Activated T-cell treated with anti-CD3 and anti-CD28 coated beads for 24 hours (primary cell): ENCODE measurements around the gene DOCK11.
"Not testable (repeated sequence)": the region's sequence is repeated elsewhere in the genome, so short reads cannot be mapped to it uniquely, and the experiment has no call there.

Experiments
- DNase-seq: peaks from one replicate; pipeline ENCODE4 v3.0.0-alpha.2; 2020; ENCODE audit warnings: low read depth

The DOCK11 gene

GRCh38 chrX:118495061-118495921 lies at the start of gene DOCK11:
DOCK11 (plus strand) TSS chrX:118495815; CDS start chrX:118495972, 157 bp downstream.
- peak; percentile 68 for DNase-seq

DNA sequence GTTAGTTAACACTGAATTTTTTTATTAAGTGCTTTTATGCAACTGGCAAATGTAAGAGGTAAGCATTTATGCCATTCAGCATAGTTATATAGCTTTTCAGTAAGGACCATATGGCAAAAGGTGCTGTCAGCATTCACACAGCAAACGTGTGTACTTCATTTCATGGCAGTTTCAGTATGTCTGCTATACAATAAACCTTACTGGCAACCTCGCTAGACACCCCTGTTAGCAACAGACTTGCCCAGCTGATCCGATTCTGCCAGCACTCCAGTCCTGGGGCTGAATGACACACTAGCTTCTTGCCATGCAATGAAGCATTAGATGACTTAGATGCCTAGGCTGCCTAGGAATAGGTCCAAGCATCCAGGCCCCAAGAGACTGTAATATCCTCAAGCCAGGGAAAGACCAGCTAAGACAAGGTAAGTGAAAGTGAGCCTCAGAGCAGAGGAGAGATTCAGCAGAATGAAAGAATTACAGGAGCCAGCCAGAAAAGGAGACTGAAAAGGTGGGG lies 47.3 kb upstream of the DOCK11 start:
- DNase-seq: no peak

DNA sequence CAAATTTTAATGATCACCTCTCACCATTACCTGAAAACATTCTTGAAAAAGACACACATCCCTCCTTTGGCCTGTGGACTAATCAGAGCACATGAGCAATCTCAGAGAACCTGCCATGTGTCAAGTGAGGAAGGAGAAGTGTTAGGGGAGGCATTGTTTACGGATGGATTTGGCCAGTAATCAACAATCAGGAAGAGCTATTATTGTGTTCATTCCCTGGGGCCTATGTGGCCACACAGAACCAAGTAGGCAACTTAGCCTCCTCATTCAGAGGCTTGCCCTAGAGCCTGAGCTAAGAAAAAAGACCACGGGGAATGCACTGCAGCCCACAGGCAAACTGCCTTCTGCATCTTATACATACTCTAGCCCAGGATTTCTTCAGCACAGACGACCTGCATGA lies 40.6 kb upstream of the DOCK11 start:
- no peak for DNase-seq

DNA sequence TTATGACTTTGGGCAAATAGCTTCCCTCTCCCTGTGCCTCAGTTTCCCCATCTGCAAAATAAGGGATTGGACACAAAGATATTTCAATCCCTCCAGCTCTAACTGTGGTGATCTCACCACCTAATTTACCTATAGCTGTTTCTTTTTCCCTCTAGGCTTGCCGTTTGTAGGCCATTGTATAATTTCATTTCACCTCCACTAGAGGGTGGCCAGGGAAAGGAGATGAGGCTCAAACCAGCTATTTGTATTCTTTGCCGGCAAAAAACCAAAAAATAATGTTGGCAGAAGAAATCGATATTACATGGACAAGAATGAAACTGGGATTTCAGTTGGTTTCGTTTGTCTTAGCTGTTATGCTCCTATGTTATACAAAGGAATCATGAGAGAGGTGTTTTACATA lies 36.1 kb upstream of the DOCK11 start:
- peak; percentile 0 for DNase-seq

DNA sequence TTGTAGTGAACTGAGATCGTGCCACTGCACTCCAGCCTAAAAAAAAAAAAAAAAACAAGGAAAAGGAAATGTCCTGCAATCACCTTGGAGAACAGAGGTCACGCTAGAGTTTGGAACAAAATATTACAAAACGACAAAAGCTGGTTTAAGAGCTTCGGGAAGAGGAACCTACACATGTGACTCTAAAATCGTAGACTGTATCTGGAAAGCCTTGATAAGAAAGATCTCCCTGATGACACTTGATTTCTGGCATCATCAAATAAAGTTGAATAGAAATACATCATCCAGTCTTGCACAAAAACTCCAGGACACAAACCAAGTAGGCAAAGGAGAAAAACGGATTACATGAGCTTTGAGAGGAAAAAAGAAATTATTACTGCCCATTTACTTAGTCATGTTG lies 31.1 kb upstream of the DOCK11 start:
- no peak for DNase-seq

GRCh38 chrX:118468122-118468521 lies 27.5 kb upstream of the DOCK11 start:
- DNase-seq: no peak

- DNase-seq: not testable (repeated sequence)
These were observed 24.8 kb upstream of the DOCK11 start for GRCh38 chrX:118470721-118471347.

GRCh38 chrX:118474586-118474985 lies 21.0 kb upstream of the DOCK11 start:
- DNase-seq: no peak

DNA sequence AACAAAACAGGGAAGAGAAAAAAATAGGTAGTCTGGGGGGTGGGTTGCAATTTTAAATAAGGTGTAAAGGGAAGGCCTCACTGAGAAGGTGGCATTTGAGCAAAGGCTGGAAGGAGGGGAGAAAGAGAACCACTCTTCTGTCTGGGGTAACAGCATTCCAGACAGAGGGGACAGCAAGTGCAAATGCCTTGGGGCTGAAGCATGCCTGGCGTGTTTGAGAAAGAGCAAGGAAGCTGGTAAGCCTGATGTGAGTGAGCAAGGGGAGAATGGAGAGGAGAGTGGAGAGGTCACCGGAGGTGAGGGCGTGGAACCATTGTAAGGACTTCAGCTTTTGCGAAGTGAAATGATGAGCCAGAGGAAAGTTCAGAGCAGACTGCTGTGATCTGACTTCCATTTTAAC lies 19.7 kb upstream of the DOCK11 start:
- no peak for DNase-seq

DNA sequence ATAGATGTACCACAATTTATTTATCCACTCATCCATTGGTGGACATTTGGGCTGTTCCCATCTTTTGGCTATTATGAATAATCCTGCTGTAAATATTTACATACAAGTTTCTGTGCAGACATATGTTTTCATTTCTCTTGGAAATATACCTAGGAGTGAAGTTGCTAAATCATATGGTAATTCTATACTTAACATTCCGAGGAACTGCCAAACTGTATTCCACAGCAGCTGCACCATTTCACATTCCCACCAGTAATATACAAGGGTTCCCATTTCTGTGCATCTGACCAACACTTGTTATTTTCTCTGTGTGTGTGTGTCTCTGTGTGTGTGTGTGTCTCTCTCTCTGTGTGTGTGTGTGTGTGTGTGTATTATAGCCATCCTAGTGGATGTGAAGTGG lies 15.4 kb upstream of the DOCK11 start:
- DNase-seq: no peak

DNA sequence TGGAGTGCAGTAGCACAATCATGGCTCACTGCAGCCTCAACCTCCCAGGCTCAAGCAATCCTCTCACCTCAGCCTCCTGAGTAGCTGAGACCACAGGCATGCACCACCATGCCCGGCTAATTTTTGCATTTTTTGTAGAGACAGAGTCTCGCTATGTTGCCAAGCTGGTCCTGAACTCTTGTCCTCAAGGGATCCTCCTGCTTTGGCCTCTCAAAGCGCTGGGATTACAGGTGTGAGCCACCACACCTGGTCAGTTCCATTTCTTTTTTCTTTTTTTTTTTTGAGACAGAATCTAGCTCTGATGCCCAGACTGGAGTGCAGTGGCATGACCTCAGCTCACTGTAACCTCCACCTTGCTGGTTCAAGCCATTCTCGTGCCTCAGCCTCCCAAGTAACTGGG lies 13.2 kb upstream of the DOCK11 start:
- not testable (repeated sequence) for DNase-seq

- DNase-seq: no peak
These were observed 11.3 kb upstream of the DOCK11 start for GRCh38 chrX:118484216-118484903.

GRCh38 chrX:118486693-118487092 lies 8.9 kb upstream of the DOCK11 start:
- DNase-seq: not testable (repeated sequence)

DNA sequence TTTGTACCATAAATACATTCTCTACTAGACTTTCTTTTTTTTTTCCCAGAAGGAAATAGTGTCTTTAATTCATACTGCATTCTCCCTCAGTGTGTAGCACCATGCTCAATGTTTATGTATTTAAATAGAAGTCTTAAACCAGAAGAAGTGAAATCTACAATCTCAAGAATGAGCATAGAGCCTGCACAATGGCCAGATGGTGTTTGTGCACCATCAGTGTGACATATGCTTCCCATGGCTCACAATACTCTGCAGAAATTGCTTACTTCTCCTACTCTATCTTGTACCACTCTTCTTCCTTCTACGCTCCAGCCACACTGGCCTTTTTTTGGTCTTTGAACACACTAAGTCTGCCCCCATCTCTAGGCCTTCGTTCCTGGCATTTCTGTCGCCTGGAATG lies 2.6 kb upstream of the DOCK11 start:
- no peak for DNase-seq

GRCh38 chrX:118493653-118494297 lies 1.8 kb upstream of the DOCK11 start:
- no peak for DNase-seq

DNA sequence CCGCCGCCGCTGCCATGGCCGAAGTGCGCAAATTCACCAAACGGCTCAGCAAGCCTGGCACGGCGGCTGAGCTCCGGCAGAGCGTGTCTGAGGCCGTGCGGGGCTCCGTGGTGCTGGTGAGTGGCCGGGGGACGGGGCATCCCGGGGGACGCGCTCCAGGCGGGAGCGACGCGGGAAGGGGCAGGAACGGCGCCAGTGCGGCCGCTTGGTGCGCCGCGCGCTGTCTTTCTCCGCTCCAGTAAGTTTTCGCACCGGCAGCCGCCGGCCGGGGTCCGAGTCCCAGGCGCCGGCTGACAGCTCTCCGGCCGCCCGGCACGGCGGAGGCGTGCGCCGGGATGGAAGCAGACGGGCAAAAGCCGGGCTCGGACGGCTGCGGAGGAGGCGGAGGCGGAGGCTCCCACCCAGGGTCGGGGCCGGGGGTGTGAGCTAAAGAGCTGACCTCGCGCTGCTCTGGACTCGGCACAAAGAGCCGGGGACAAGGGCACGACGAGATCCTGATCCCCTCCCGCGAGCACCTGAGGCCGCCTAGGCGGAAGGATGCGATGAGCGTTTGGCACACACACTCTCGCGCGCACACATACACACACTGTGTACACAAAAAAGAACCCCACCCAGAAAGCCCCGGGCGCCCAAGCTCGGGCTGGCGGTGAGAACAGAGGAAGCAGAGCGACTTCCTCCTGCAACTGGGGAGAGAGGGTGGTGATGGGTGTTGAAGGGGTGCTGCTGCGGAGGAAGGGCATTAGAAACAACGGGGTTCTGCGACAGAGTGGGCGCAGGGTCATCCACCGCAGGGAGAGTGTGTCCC lies 545 bp downstream of the DOCK11 start:
- peak; percentile 60 for DNase-seq

DNA sequence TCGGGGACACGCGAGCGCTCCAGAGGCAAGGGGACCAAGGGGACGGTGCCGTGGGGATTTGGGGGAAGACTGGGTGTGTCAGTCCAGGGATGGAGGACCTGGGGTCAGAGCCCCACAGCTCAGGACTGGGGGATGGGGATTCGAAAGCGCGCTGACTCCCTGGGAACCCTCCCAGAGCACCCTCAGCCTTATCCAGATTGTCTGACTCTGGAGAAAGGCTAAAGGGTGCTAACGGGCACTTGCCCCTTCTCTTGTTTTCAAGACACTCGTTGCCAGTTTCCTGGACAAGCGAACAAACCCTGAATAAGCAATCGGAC lies 1.1 kb downstream of the DOCK11 start:
- DNase-seq: no peak

DNA sequence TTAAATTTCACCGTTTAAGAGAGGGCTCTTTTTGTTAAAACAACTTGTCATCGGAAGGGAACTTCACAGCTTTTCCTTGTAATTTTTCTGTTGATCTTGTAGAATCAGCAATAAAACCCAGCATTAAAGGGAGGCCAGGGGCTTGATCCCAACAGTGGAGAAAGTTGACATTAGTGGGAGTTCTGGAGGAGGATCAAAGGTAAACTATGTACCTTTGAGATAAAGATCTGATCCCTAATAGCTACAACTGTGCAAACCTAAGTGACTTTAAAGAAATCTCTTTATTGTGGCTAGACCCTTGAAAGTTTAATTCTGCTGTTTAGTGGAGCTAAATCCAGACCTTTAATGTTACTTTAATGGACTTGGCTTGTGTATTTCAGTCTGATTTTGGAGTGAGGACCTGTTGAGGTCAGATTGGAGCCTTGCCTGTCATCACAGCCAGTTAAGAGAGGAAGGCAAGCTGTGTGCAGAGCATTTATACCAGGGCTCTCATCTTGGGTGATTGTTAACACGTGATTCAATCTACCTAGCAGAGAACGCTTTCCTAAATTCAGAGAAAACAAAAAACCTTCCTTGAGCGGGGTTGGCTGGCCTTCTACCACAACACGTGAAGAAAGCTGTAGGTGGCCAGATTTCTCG lies 1.7 kb downstream of the DOCK11 start:
- no peak for DNase-seq

DNA sequence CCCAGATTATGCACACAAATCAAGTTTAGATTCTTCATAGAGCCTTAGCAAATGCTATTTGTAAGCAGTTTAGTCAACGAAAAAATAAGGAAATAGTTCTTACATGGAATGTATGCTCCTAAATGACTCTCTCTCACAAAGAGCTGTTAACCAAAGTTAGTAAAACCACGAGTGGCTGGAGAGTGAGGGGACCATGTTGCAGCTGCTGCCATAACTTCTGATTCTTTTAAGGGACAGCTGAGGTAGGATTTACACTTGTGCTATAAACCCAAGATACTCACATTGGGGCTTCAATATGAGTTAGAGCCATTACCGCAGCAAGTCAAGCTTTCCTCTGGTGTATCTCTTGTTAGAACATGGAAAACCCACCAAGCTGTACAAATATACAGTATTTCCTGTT lies 2.7 kb downstream of the DOCK11 start:
- no peak for DNase-seq

DNA sequence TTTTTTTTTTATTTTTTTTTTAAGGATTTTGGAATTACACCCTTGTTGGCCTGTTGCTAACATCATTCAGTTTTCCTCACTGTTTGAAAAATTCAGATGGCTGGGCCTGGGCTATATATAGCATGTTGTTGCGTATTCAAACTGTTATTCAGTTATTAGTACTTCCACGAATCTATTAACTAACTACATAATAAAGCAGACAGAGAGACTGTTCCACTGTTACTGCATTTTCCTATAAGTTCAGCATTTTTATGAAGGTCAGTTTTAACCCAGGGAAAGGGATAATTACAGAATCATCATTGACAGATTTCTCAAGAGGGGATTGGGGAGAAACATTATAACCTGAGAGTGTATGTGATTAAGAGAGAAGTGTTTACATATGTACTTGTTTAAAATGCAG lies 3.1 kb downstream of the DOCK11 start:
- DNase-seq: no peak

- no peak for DNase-seq
These were observed 3.7 kb downstream of the DOCK11 start for GRCh38 chrX:118499295-118499694.
